DOHH2 (cell line): ENCODE data around the gene PTMS.

Experiments
- H3F3A ChIP-seq: fragments of 200-600 bp; sonication (generic), shearing (Covaris generic); 2 replicates; pipeline ENCODE4 v1.6.0; 2016; ENCODE audit warnings: antibody characterized with exemption, mild to moderate bottlenecking; ENCODE audit not compliant: control insufficient read depth, insufficient read depth
- H3K27ac ChIP-seq: fragments of 200-600 bp; sonication (generic); 2 replicates; pipeline ENCODE4 v1.5.1; 2014; ENCODE audit warnings: low read depth, mild to moderate bottlenecking, low read length, moderate library complexity
- H3K27me3 ChIP-seq: fragments of 200-600 bp; sonication (generic); 2 replicates; pipeline ENCODE4 v1.6.1; 2014; ENCODE audit warnings: mild to moderate bottlenecking, low read length, mixed read lengths; ENCODE audit not compliant: control insufficient read depth
- H3K36me3 ChIP-seq: fragments of 200-600 bp; sonication (generic); 2 replicates; pipeline ENCODE4 v1.6.1; 2014; ENCODE audit warnings: mild to moderate bottlenecking, low read length, moderate library complexity, mixed read lengths; ENCODE audit not compliant: control insufficient read depth
- H3K4me1 ChIP-seq: fragments of 200-600 bp; sonication (generic); 2 replicates; pipeline ENCODE4 v1.6.1; 2014; ENCODE audit warnings: mild to moderate bottlenecking, low read length, mixed read lengths; ENCODE audit not compliant: control insufficient read depth
- H3K4me2 ChIP-seq: fragments of 200-600 bp; sonication (generic); 2 replicates; pipeline ENCODE4 v1.6.0; 2014; ENCODE audit warnings: mild to moderate bottlenecking, low read length, moderate library complexity
- H3K4me3 ChIP-seq: fragments of 200-600 bp; sonication (generic); 2 replicates; pipeline ENCODE4 v1.5.1; 2014; ENCODE audit warnings: mild to moderate bottlenecking, low read length, mixed read lengths
- H3K79me2 ChIP-seq: fragments of 200-600 bp; sonication (generic); 2 replicates; pipeline ENCODE4 v1.6.1; 2014; ENCODE audit warnings: mild to moderate bottlenecking, low read length, mixed read lengths; ENCODE audit not compliant: control insufficient read depth
- H3K9me2 ChIP-seq: fragments of 200-600 bp; sonication (generic); replicated peaks from 2 replicates; pipeline ENCODE4 v1.6.1; 2014; ENCODE audit warnings: mild to moderate bottlenecking, low read length, mixed read lengths; ENCODE audit not compliant: control insufficient read depth
- H3K9me3 ChIP-seq: fragments of 200-600 bp; sonication (generic); 2 replicates; pipeline ENCODE4 v1.6.1; 2014; ENCODE audit warnings: antibody characterized with exemption, low read length, mixed read lengths; ENCODE audit not compliant: control insufficient read depth, insufficient read depth
- H4K20me1 ChIP-seq: fragments of 200-600 bp; sonication (generic); 2 replicates; pipeline ENCODE4 v1.6.0; 2014; ENCODE audit warnings: low read depth, mild to moderate bottlenecking, antibody characterized with exemption, low read length, moderate library complexity; ENCODE audit not compliant: control insufficient read depth, insufficient read depth
- EZH2phosphoT487 ChIP-seq: fragments of 200-600 bp; sonication (generic); IDR thresholded peaks from 2 replicates; pipeline ENCODE4 v1.6.1; 2017; ENCODE audit warnings: borderline replicate concordance, mild to moderate bottlenecking, antibody characterized with exemption, low read length, moderate library complexity, mixed read lengths
- TF ChIP-seq, protein P1 (sequence below): fragments of 200-600 bp; sonication (generic); IDR thresholded peaks from one replicate; pipeline ENCODE4 v1.5.1; 2014; ENCODE audit warnings: antibody characterized with exemption, mild to moderate bottlenecking, low read depth, low read length; ENCODE audit not compliant: poor library complexity, severe bottlenecking

Gene PTMS

GRCh38 chr12:6774499-6775062 lies 8.4 kb downstream of the PTMS start:
- no peak overlapping the region for H3K27ac ChIP-seq

DNA sequence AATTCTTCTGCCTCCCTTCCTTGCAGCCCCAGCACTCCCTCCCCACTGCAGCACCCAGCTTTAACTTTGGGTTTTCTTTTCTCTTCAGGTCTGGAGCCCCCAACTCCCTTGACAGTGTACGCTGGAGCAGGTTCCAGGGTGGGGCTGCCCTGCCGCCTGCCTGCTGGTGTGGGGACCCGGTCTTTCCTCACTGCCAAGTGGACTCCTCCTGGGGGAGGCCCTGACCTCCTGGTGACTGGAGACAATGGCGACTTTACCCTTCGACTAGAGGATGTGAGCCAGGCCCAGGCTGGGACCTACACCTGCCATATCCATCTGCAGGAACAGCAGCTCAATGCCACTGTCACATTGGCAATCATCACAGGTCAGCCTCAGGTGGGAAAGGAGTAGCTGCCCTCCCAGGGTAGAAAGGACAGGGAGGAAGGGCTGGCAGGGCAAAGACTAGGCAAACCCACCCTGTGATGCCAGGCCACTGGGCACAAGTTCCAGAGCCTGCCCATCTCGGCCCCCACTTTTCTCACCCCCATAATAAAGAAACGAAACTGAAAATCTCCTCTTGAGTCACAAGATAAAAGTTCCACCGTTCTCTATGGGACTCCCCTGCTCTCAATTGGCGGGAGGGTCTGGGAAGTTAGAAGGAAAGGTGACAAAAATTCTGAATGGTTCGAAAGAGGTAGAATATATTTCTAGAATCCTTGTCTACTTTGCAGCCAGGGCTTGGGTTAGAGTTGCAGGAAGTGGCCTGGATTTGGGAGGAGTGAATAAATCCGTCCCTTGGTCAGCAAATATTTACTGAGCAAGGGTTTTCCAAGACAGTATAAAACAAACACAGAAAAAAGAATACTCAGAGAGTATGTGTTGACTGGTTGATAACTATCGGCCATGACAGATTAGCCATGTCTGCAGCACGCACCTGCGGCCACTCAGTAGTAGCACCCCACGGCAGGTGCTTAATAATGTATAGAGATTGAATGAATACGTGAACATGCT lies 9.3 kb downstream of the PTMS start:
- Histone ChIP-seq H3K4me2 (no peak overlapping the region), H3K9me2 (no peaks in the 10 kb centered on the region)

More at GRCh38 chr12:6774499-6775062, 8.4 kb downstream of the PTMS start:
- no peaks in the 10 kb centered on the region for H3K9me2 ChIP-seq
- peaks cover 16% of the 10 kb centered on the region for H3K4me1 ChIP-seq
- no peaks in the 10 kb centered on the region for H3K79me2 ChIP-seq
- H4K20me1 ChIP-seq, result no peaks in the 10 kb centered on the region
- peaks cover 50% of the 10 kb centered on the region for H3K27me3 ChIP-seq
- H3K9me3 ChIP-seq, result no peaks in the 10 kb centered on the region
- H3K4me3 ChIP-seq, result no peak overlapping the region
- 0 out of 2 replicates have a peak, but pooled peaks cover 3% of the 10 kb centered on the region for H3F3A ChIP-seq
- H3K4me2 ChIP-seq, result no peak overlapping the region
- H3K36me3 ChIP-seq, result no peaks in the 10 kb centered on the region
- no peak for TF ChIP-seq EZH2phosphoT487
- TF ChIP-seq, protein P1, sequence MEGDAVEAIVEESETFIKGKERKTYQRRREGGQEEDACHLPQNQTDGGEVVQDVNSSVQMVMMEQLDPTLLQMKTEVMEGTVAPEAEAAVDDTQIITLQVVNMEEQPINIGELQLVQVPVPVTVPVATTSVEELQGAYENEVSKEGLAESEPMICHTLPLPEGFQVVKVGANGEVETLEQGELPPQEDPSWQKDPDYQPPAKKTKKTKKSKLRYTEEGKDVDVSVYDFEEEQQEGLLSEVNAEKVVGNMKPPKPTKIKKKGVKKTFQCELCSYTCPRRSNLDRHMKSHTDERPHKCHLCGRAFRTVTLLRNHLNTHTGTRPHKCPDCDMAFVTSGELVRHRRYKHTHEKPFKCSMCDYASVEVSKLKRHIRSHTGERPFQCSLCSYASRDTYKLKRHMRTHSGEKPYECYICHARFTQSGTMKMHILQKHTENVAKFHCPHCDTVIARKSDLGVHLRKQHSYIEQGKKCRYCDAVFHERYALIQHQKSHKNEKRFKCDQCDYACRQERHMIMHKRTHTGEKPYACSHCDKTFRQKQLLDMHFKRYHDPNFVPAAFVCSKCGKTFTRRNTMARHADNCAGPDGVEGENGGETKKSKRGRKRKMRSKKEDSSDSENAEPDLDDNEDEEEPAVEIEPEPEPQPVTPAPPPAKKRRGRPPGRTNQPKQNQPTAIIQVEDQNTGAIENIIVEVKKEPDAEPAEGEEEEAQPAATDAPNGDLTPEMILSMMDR, result no peak

GRCh38 chr12:6777386-6777785 lies 11.2 kb downstream of the PTMS start:
- Histone ChIP-seq H4K20me1 (no peaks in the 10 kb centered on the region), H3K79me2 (no peaks in the 10 kb centered on the region), H3K9me2 (no peaks in the 10 kb centered on the region), H3K27ac (no peak overlapping the region), H3K36me3 (no peaks in the 10 kb centered on the region), H3F3A (0 out of 2 replicates have a peak, but pooled peaks cover 3% of the 10 kb centered on the region), H3K27me3 (peaks cover 50% of the 10 kb centered on the region), H3K4me3 (no peak overlapping the region), H3K4me2 (no peak overlapping the region), H3K4me1 (peaks cover 16% of the 10 kb centered on the region), H3K9me3 (no peaks in the 10 kb centered on the region)
- no peak for TF ChIP-seq EZH2phosphoT487

More for the DNA sequence above, 9.3 kb downstream of the PTMS start:
- TF ChIP-seq, protein P1, result no peak
- TF ChIP-seq EZH2phosphoT487, result no peak
- Histone ChIP-seq H4K20me1 (no peaks in the 10 kb centered on the region), H3K27me3 (peaks cover 50% of the 10 kb centered on the region), H3F3A (0 out of 2 replicates have a peak, but pooled peaks cover 3% of the 10 kb centered on the region), H3K27ac (no peak overlapping the region), H3K4me1 (peaks cover 16% of the 10 kb centered on the region), H3K79me2 (no peaks in the 10 kb centered on the region), H3K36me3 (no peaks in the 10 kb centered on the region), H3K9me3 (no peaks in the 10 kb centered on the region), H3K4me3 (no peak overlapping the region)
